HFFc6 (cell line): ENCODE results near the gene SRPK2. TPM values are rescaled to one million over a fixed set of nuclear protein-coding genes. Genes with fewer than 3 reads are reported as not detected.
"Not testable (repeated sequence)": the region's sequence is repeated elsewhere in the genome, so short reads cannot be mapped to it uniquely, and the experiment has no call there.

ENCODE experiments used
- DNase-seq: peaks from one replicate; pipeline ENCODE4 v3.0.0-alpha.2; 2018
- H3K27ac Mint-ChIP-seq: 2 replicates; pipeline ENCODE4 v1.8.0; 2020; ENCODE audit warnings: mild to moderate bottlenecking, mixed read lengths
- H3K27me3 Mint-ChIP-seq: 2 replicates; pipeline ENCODE4 v1.8.0; 2021; ENCODE audit warnings: mild to moderate bottlenecking, moderate library complexity, mixed read lengths; ENCODE audit not compliant: insufficient read depth
- H3K36me3 Mint-ChIP-seq: 2 replicates; pipeline ENCODE4 v1.8.0; 2021; ENCODE audit warnings: low read depth, mixed read lengths
- H3K4me1 Mint-ChIP-seq: 2 replicates; pipeline ENCODE4 v1.8.0; 2020; ENCODE audit warnings: low read depth, mixed read lengths
- H3K4me3 Mint-ChIP-seq: 2 replicates; pipeline ENCODE4 v1.8.0; 2020; ENCODE audit warnings: mild to moderate bottlenecking, moderate library complexity, mixed read lengths
- H3K9me3 Mint-ChIP-seq: 2 replicates; pipeline ENCODE4 v1.8.0; 2020; ENCODE audit warnings: mild to moderate bottlenecking, mixed read lengths
- CTCF ChIP-seq: fragments of 200-600 bp; sonication (generic); IDR thresholded peaks from 2 replicates; pipeline ENCODE4 v1.5.0; 2021; ENCODE audit warnings: antibody characterized with exemption, mild to moderate bottlenecking
- total RNA-seq, 6 experiments: library from RNA; stranded (reverse); fragmentation: NEBNext Ultra II Directional; extraction: Animal tissue kit (Norgen Biotek cat#: 25700); gene quantifications; 2 replicates in 1 of 6; 3 replicates in 5 of 6; pipeline ENCODE4 v1.2.3, GENCODE V29; 2021

The SRPK2 gene
- total RNA-seq, 6 experiments from 2014 or later = 45.2 to 49.3 (median 46.7) TPM

GRCh38 chr7:105423987-105424386, 35.3 kb upstream of the SRPK2 start:
- TF ChIP-seq CTCF = no peak
- H3K4me3 Mint-ChIP-seq = no peak overlapping the region
- H3K9me3 Mint-ChIP-seq = no peaks in the 10 kb centered on the region
- H3K36me3 Mint-ChIP-seq = no peaks in the 10 kb centered on the region
- DNase-seq = no peak
- H3K4me1 Mint-ChIP-seq = no peaks in the 10 kb centered on the region
- H3K27me3 Mint-ChIP-seq = peaks cover 5% of the 10 kb centered on the region
- no peak overlapping the region for H3K27ac Mint-ChIP-seq

- no peak for DNase-seq
- TF ChIP-seq CTCF = no peak
- Mint-ChIP-seq H3K36me3 (no peaks in the 10 kb centered on the region), H3K9me3 (no peaks in the 10 kb centered on the region), H3K27me3 (peaks cover 2% of the 10 kb centered on the region; the same call in 1 of the 2 replicates), H3K4me1 (no peaks in the 10 kb centered on the region), H3K4me3 (no peak overlapping the region), H3K27ac (no peak overlapping the region)
Measured at GRCh38 chr7:105413887-105414437, 25.2 kb upstream of the SRPK2 start.

- H3K9me3 Mint-ChIP-seq, DNase-seq, H3K4me1 Mint-ChIP-seq, H3K36me3 Mint-ChIP-seq, H3K4me3 Mint-ChIP-seq, H3K27me3 Mint-ChIP-seq, H3K27ac Mint-ChIP-seq: not testable (repeated sequence)
Measured at GRCh38 chr7:105410774-105411173, 22.1 kb upstream of the SRPK2 start.

DNA sequence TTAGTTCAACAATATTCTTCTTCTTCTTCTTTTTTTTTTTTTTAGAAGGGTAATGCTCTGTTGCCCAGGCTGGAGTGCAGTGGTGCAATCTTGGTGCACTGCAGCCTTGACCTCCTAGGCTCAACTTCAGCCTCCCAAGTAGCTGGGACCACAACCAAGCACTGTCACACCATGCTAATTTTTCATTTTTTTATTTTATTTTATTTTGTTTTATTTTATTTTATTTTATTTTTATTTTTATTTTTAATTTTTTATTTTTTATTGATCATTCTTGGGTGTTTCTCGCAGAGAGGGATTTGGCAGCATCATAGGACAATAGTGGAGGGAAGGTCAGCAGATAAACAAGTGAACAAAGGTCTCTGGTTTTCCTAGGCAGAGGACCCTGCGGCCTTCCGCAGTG, 21.1 kb upstream of the SRPK2 start:
- H3K4me1 Mint-ChIP-seq, H3K9me3 Mint-ChIP-seq, H3K27me3 Mint-ChIP-seq, DNase-seq, H3K27ac Mint-ChIP-seq, H3K36me3 Mint-ChIP-seq, H3K4me3 Mint-ChIP-seq: not testable (repeated sequence)

GRCh38 chr7:105408791-105409410, 20.2 kb upstream of the SRPK2 start:
- Mint-ChIP-seq H3K4me3 (no peak overlapping the region), H3K27ac (no peak overlapping the region), H3K9me3 (no peaks in the 10 kb centered on the region), H3K36me3 (no peaks in the 10 kb centered on the region), H3K27me3 (no peaks in the 10 kb centered on the region), H3K4me1 (no peaks in the 10 kb centered on the region)
- no peak for DNase-seq
- TF ChIP-seq CTCF = no peak

DNA sequence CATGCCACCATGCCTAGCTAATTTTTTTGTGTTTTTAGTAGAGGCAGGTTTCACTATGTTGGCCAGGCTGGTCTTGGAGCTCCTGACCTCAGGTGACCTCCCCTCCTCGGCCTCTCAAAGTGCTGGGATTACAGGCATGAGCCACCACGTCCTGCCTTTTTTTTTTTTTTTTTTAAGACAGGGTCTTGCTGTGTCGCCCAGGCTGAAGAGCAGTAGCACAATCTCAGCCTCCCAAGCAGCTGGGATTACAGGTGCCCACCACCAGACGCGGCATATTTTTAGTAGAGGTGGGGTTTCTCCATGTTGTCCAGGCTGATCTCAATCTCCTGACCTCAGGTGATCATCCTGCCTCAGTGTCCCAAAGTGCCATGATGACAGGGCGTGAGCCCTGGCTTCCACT, 14.4 kb upstream of the SRPK2 start:
- no peaks in the 10 kb centered on the region for H3K9me3 Mint-ChIP-seq
- no peak for DNase-seq
- H3K27ac Mint-ChIP-seq = no peak overlapping the region
- no peaks in the 10 kb centered on the region for H3K27me3 Mint-ChIP-seq
- peaks cover 27% of the 10 kb centered on the region for H3K4me1 Mint-ChIP-seq
- no peaks in the 10 kb centered on the region for H3K36me3 Mint-ChIP-seq
- H3K4me3 Mint-ChIP-seq = no peak overlapping the region
- TF ChIP-seq CTCF = no peak
